Measurements from ENCODE around the gene PSMD4.

Gene PSMD4

GRCh38 chr1:151312411-151312810 is 57.9 kb downstream of the PSMD4 start:
- Mint-ChIP-seq H3K4me3 (peak overlapping the region; percentile 59), H3K27ac (peak overlapping the region; percentile 98), H3K9me3 (no peaks in the 10 kb centered on the region), H3K4me1 (peaks cover 49% of the 10 kb centered on the region), H3K36me3 (peaks cover 97% of the 10 kb centered on the region)
- ATAC-seq (no peak), DNase-seq (ENCODE audit: low spot score in 2 of 2) (no peak)

GRCh38 chr1:151312826-151313225 is 58.3 kb downstream of the PSMD4 start:
- DNase-seq (ENCODE audit: low spot score in 2 of 2) (no peak), ATAC-seq (no peak)
- H3K27ac Mint-ChIP-seq, result peak overlapping the region; percentile 98
- H3K4me3 Mint-ChIP-seq, result no peak overlapping the region
- H3K9me3 Mint-ChIP-seq, result no peaks in the 10 kb centered on the region
- H3K36me3 Mint-ChIP-seq, result peaks cover 97% of the 10 kb centered on the region
- peaks cover 53% of the 10 kb centered on the region for H3K4me1 Mint-ChIP-seq

GRCh38 chr1:151313501-151313900 is 59.0 kb downstream of the PSMD4 start:
- H3K9me3 Mint-ChIP-seq, result no peaks in the 10 kb centered on the region
- no peak overlapping the region for H3K4me3 Mint-ChIP-seq
- peaks cover 97% of the 10 kb centered on the region for H3K36me3 Mint-ChIP-seq
- peak overlapping the region; percentile 98 for H3K27ac Mint-ChIP-seq
- H3K4me1 Mint-ChIP-seq, result peaks cover 53% of the 10 kb centered on the region
- DNase-seq (ENCODE audit: low spot score in 2 of 2) (no peak), ATAC-seq (no peak)

- H3K4me3 Mint-ChIP-seq, result no peak overlapping the region
- no peak for DNase-seq (ENCODE audit: low spot score in 2 of 2)
- ATAC-seq, result no peak
- peaks cover 96% of the 10 kb centered on the region for H3K36me3 Mint-ChIP-seq
- H3K27ac Mint-ChIP-seq, result peak overlapping the region; percentile 98
- peaks cover 53% of the 10 kb centered on the region for H3K4me1 Mint-ChIP-seq
- H3K9me3 Mint-ChIP-seq, result no peaks in the 10 kb centered on the region
Measured at GRCh38 chr1:151314137-151314875, 59.8 kb downstream of the PSMD4 start.

GRCh38 chr1:151315565-151316235 is 61.2 kb downstream of the PSMD4 start:
- H3K36me3 Mint-ChIP-seq, result peaks cover 95% of the 10 kb centered on the region
- H3K27ac Mint-ChIP-seq, result peak overlapping the region; percentile 98
- H3K4me3 Mint-ChIP-seq, result no peak overlapping the region

More at GRCh38 chr1:151315565-151316235, 61.2 kb downstream of the PSMD4 start:
- DNase-seq (ENCODE audit: low spot score in 2 of 2) (no peak), ATAC-seq (no peak)
- peaks cover 52% of the 10 kb centered on the region for H3K4me1 Mint-ChIP-seq
- no peaks in the 10 kb centered on the region for H3K9me3 Mint-ChIP-seq
